AML-193 (cell line): ENCODE results near the gene MEIS2.
"Not testable (repeated sequence)": the region's sequence is repeated elsewhere in the genome, so short reads cannot be mapped to it uniquely, and the experiment has no call there.

Experiments used
- DNase-seq, 2 experiments: peaks; one replicate each; lab custom pipeline; 2025; lab: John Stamatoyannopoulos, UW

The MEIS2 gene

DNA sequence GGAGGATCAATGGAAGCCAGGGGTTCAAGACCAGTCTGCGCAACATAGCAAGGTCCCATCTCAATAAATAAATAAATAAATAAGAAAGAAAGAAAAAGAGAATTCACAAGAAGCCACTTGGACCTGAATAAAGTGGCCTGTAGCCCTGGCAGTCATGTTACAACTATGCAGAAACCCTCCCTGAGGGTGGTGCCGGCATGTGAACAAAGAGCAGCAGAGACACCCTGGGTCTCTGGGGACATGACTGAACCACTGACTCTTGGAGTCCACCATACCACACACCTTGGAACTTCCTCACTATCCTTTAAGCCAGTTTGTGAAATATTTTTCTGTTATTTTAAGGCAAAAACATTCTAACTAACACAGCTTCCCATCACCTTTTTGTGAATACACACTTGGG is 93.0 kb downstream of the MEIS2 start:
- no peak for DNase-seq

DNA sequence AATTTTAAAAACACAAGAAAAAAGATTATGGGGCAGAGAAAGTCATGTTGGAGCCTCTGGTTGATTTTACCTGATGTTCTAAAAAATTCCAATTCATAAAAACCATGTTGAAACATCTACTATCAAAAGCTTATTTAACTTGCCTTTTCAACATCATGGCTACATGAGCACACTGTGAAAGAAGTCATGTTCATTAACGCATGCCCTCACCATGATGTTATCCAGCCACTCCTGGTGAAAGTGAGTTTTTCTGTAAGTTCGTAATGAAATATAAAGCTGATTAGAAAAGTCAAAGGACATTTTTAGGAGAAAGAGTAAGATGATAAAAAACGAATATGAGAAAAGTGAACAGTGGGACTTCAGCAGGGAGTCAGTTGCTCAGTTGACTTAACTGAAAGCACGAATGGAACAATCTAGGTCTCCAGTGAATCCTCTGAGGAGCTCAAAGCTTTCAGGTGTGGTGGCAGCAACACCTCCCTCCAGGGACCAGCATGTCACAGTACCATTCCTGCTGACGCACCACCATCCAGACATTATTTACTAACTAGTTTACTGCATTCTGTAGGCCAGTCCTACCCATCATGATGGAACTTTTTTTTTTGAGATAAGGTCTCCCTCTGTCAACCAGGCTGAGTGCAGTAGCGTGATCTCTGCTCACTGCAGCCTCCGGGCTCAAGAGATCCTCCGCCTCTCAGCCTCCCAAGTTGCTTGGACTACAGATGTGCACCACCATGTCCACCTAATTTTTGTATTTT is 95.2 kb downstream of the MEIS2 start:
- DNase-seq: no peak

DNA sequence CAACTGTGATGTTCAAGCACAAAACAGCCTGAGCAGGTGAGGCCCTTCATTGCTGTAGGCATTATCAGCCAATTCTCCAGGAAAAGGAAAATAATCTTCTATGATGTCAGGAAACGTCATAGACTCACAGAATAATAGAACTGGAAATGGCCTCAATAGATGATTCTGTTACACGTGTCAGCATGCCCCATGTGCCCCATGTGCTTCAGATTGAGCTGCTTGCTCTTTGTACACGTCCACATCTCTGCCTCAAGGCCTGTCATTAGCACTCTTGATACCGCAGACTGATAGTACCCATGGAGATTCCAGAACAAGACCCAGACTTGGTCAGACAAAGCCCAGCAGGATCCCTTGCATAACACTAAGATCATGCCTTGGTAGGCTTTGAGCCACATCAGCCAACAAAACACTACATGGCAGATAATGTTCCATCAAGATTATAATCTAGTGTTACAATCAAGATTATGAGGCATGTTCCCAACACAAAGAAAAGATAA is 95.9 kb downstream of the MEIS2 start:
- no peak for DNase-seq

DNA sequence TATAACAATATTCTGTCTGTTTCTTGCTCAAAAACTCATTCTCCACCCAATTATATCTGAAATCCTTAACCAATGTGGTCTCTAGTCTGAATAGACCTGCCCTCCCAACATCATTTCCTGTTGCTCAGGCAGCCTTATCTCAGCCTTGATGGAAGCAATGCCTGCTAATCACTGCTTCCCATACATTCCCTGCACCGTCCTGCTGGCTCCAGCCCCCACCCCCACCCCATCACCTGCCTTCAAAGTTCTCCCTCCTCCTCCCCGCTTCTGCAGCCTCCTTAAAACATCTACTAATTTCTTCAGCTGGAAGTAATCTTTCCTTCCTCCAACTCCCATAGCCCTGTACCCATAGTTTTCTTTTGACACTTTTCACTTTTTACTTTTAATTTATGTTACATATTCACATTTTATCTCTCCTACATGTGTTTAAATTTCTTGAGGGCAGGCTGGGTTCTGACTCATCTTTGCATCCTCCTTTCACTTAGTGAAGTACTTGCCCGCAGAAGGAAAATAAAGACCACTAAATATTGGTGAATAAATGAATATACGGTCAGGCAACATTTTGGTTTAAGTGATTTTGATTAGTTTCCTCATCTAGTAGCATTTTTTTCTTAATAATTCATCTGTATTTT is 98.2 kb downstream of the MEIS2 start:
- no peak for DNase-seq

DNA sequence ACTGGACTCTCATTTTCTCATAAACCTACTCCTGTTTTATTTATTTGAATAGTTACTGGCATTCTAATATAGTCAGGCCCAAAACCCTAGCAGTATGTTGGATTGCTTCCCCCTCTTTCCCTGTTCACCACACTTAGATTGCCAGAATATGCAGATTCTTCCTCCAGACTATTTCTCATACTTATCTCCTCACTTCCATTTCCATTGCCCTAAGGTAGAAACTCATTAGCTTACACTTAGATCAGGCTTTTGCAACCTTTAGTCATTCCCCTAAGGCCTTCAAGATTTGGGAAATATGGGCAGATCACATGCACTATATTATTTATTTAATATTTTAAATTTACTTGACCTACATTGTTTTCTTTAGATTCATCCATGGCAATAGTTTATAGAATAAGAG is 98.9 kb downstream of the MEIS2 start:
- no peak for DNase-seq

DNA sequence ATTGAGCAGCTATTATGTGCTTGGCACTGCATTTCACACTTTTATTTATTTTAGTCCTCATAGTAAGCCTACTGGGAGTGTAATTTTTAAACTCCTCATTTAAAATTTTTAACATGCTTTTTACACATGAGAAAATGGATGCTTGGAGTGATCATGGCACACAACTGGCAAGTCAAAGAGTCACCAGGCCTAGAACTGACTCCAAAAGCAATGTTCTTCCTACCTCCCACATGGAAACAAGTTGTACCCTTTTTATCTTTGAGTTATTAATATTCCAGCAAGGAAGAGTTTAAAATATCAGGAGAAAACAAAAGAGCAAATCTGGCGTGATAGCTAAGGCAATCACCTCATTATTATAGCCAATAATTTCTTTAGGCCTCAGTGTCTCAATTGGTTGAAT is 100.6 kb downstream of the MEIS2 start:
- no peak for DNase-seq

DNA sequence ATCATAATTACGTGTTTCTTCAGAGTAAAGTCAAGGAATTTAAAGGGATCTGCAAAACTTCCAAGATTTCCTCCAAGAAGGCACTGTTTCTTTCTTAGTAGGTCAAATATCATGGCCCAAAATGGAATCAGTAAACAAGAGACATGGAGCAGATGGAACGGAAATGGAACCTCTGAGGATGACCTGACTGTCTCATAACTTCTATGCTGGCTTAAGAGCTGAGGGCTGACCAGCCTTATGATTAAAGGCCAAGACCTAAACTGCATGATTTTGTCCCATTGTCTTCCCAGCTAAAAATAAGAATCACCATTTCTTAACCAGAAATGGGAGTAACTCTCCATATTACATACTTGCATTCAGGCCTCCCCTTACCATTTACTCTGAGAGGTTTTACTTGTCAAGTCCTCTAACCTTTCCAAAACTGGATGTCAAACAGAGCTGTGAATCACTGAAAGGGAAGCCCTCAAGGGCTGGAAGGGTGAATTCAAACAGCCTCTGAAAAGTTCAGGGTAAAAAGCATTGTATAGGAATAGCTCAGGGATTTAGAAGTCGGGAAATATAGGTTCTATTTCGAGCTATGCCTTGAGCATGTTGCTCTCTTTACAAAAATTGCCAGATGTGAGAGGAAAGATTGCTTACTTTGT is 103.7 kb downstream of the MEIS2 start:
- DNase-seq: no peak

DNA sequence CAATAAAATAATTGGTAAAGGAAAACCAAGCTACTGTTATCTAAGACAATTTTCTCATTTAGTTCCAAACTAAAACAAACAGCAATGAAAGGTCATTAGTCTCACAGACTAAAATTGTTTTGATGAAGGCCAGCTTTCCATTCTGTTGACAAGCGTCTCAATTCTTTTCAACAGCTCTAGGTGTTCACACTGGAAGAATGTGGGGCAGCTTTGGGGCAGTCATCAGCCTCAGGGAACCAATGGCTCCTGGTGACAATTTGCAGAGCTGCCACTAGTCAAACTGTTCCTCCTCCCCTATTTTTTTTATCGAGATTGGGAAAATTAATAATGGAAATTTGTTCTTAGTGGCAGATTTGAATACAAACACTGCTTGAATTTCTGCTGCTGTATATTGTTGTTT is 104.2 kb downstream of the MEIS2 start:
- DNase-seq: no peak

DNA sequence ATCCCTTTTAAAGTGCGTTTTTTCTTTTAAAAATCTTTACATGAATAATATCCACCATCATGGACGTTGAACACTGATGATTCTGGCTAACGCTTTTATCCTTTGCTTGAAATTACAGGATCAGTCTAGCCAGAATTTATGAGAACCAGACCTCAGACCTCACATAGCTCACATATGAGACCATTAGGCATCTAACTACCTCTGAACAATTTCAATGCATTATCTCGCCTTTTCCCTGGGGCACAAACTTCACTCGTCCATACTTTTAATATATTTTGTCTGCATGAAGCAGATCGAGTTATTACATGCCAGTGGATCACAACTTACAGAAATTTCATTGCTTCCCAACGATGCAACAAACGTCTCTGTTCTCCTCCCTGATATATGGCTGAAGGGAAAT is 105.6 kb downstream of the MEIS2 start:
- no peak for DNase-seq

DNA sequence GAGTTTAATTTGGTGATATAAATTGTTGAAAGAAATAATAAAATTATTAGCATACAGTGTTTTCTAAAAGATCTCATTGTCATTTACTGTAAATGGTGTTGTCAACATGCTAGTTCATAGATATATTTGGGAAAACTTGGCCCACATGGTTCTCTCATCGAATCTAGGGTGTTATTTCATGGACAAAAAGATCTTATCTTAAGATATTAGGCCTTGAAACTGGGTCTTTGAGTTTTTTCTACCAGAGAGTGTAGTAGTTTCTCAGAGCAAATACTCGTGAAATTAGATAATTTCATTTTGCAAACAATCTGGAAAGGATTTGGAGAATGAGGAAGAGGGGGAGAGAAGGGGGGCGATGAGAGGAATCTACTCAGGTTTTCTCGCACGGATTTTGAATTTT is 107.9 kb downstream of the MEIS2 start:
- DNase-seq: no peak

DNA sequence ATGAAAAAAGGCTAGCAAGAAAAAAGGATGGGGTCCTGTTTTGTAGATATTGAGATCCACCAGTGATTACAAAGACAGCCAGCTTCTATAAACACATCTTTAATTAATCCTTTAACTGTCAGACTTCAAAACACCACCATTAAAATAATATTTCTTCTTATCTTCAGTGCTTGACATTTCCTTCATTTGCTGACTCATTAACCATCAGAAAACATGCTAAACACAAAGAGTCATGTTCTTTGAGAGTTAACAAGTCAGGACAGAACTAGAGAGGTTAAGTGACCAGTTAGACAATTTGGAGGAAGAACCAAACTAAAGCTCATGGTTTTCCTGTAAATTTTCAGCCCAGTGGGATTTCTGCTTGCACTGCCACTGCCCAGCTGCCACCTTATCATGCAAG is 111.4 kb downstream of the MEIS2 start:
- no peak for DNase-seq

DNA sequence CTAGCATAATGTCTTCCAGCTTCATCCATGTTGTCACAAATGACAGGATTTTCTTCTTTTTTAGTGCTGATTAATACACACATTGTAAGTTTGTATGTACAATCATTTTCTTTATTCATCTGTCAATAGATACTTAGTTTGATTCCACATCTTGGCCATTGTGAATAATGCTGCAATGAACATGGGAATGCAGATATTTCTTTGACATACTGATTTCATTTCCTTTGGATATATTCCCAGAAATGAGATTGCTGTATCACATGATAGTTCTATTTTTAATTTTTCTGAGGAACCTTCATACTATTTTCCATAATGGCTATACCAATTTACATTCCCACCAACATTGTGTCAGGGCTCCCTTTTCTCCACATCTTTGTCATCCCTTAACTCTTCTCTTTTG is 117.9 kb downstream of the MEIS2 start:
- DNase-seq: no peak

DNA sequence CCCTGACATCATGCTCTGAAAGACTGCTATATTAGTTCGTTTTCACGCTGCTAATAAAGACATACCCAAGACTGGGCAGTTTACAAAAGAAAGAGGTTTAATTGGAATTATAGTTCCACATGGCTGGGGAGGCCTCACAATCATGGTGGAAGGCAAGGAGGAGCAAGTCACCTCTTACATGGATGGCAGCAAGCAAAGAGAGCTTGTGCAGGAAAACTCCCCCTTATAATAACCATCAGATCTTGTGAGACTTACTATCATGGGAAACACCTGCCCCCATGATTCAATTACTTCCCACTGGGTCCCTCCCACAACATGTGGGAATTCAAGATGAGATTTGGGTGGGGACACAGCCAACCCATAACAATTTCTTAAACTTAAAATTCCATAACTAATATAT is 120.1 kb downstream of the MEIS2 start:
- not testable (repeated sequence) for DNase-seq

DNA sequence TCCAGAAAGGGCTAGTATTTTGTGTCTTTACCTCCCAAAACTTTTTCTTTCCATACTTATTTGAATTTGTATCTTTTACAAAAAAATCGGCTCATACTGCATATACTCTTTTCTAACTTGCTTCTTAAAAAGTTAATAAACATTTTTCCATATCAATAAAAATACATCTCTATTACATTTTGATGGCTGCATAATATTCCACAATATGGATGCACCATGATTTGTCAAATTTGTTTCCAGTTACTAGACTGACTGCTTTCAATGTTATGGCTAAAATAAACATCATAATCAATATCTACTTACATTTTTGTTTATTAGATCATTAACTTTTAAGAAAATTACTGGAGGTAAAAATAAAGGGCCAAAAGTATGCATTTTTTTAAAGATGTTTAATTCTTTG is 121.7 kb downstream of the MEIS2 start:
- no peak for DNase-seq

DNA sequence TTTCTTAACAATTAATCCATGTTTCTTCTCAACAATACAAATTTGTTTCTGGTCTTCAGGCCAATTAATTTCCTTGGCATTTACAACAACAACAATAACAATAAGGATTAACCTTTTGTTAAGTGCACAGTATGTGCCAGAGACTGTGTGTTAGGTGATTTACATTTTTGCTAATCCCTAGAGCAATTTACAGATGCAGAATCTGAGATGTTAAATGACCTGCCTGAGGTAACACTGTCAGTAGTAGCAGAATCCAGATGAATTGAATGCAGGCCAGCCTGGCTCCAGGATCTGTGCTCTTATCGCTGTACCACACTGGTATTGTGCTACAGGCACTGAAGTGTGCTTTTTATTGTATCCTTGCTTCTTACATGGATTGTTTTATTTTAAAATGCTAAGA is 122.2 kb downstream of the MEIS2 start:
- DNase-seq: no peak

DNA sequence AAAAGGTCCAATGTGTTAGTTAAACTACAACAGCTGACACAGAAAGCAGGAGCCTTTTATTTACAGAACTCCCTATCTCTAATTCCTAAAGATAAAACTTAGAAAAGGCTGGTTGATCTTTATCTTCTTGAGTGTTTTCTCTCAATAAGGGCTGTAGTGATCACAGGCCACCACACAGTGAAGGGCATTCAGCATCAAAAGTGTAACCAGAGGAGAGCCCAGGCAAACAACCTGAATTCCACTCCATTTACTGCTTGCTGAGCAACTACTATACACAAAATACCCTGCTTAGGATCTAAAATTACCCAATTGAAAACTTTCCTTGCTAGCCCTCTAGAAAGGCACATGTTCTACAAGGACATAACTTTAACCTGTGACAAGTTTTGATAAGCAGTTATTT is 122.7 kb downstream of the MEIS2 start:
- DNase-seq: no peak

DNA sequence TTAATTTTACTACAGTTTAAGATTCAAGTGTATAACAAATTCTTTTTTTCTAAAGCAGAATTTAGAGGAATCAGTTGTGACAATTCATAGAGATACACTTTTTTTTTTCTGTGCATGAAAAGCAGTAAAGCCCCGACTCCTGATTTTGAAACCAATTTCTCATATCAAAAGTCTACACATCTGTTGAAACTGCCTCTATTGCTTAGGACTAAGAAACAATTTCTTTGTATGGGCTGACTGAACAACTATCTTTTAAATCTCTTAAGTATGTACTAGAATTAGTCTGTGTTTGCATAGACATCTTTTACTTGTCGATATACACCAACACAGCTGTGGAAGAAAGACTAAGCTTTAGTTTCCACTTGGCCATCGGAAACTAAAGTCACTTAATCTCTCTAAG is 127.6 kb downstream of the MEIS2 start:
- DNase-seq: no peak

DNA sequence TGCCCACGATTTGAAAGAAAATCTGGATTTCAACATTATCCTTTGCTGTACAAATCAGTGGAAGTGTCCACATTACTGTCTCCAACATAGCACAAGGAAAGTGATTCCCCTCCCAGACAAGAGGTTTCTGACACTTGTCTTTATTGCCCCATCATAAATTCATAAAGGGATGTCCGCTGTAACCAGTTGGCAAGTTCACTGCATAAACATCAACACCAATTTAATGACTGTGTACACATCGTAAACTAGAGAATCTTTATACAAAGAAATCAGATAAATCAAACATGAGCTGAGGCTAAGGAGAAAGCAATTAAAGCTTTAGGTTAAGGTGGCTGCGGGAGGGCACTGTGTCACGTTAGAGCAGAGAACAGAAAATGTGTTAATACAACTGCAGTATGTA is 129.8 kb downstream of the MEIS2 start:
- no peak for DNase-seq

DNA sequence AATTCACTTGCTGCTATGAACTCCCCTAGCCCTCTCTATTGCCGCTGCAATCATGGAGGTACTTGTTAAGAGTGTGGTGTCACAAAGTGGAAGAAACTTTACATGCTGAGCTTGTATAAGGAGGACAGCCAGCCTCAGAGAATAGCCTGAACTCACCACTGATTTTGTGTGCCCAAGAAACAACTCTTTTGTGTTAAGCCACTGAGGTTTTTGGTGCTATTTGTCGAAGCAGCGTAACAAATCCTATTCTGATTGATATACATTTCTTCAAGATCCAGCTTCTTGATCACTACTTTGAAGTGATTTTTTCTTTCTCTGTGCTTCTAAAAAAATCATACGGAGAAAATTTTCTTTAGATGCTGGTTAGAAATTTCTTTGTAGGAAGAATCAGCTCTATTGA is 132.4 kb downstream of the MEIS2 start:
- DNase-seq: no peak

DNA sequence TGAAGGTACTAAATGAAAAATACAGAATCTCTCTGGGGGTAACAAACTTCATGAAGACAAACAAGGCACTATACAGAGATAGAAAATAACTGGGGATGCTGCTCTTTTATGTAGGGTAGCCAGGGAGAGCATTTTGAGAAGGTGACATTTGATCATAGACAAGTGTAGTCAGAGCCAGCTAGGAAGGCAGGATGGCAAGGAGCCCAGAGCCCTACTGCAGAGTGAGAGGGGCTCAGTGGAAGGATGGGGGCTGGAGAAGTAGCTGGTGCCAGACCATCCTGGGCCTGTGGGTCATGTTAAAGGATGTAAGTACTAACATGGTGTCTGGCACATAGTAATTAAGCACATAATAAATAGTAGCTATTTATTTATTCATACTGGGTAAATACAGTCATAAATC is 133.6 kb downstream of the MEIS2 start:
- DNase-seq: no peak

DNA sequence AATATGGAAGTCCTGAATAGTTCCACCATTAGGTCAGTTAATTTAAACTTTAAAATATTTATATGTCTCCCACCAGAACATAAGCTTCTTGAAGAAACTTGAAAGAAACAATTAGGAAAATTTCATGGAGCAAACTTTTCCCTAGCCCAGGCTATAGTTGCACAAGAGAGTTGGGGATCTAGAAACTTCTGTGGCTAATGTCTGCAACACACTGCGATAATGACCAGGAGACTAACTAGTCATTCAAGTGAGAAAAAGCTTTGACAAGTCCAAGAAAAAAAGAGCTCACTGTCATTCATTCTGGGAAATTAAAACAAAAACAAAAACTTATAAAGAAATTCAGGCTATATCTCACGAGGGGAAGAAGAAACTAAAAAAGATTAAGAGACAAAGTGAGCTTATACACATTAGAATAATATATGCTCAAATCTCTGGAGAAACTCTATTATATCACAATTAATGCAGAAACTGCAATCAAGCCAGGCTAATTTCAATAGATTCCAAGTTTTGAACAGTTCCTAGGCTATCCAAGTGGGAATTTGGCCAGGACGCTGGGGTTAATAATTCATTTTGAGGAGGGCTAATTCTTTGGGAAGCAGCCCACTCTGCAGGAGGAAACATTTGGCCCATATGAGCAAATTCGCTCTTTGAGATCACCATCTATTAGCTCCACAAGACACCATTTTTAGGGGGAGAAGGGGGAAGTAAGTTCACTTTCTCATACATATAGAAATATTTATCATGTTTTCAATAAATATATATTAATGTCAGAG is 134.6 kb downstream of the MEIS2 start:
- no peak for DNase-seq

DNA sequence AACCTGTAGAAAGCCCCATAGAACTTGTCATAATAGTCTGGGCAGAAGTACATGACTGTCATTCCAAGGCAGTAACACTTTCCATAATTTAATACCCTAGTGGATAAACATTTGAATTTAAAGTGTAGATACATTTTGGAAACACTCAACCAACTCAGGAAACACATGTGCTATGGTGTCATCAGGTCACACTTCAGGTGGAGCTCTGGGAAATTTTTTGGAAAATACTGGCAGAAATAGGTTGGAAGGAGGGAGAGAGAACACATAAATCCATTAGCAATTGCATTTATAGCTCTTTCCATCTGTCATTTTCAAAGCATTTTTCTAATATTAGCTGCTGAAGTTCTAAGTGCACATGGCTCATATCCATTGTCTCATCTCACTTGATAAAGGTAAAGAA is 135.7 kb downstream of the MEIS2 start:
- no peak for DNase-seq

DNA sequence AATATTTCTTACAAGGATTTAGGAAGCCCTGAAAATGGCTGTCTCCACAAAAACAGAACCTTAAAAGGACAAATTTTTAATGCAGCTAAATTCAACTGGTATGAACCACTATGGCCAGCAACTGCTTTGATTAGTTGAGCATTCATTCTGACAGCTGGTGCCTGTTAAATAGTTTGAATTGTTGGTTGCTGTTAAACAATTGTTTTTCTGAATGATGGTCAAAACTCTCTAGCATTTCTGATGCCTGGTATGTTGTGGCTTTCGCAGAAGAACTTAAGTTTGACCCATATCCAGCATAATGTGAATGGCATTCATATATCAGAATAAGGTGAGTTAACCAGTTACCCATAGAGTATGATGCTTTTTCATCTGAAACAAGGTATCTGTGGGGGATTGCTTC is 138.4 kb downstream of the MEIS2 start:
- no peak for DNase-seq
